ENCODE data around the gene KLHL8. TPM values are rescaled to one million over a fixed set of nuclear protein-coding genes. Genes with fewer than 3 reads are reported as not detected.
"Not testable (repeated sequence)": the region's sequence is repeated elsewhere in the genome, so short reads cannot be mapped to it uniquely, and the experiment has no call there.

KLHL8 gene
- total RNA-seq, 1 experiment from 2014 or later: 8.5 TPM

GRCh38 chr4:87179751-87180150 lies 40.7 kb downstream of the KLHL8 start:
- DNase-seq (ENCODE audit: low spot score): no peak

- DNase-seq (ENCODE audit: low spot score): no peak
Measured at GRCh38 chr4:87174672-87175071, 45.7 kb downstream of the KLHL8 start.

- no peak for DNase-seq (ENCODE audit: low spot score)
Measured at GRCh38 chr4:87171944-87172343, 48.5 kb downstream of the KLHL8 start.

- DNase-seq (ENCODE audit: low spot score): no peak
Measured at GRCh38 chr4:87166296-87166854, 54.0 kb downstream of the KLHL8 start.

GRCh38 chr4:87165892-87166291 lies 54.5 kb downstream of the KLHL8 start:
- no peak for DNase-seq (ENCODE audit: low spot score)

GRCh38 chr4:87153078-87153870 lies 67.1 kb downstream of the KLHL8 start:
- DNase-seq (ENCODE audit: low spot score): no peak

- DNase-seq (ENCODE audit: low spot score): no peak
Measured at GRCh38 chr4:87152310-87153041, 67.9 kb downstream of the KLHL8 start.

- DNase-seq (ENCODE audit: low spot score): no peak
Measured at GRCh38 chr4:87151730-87152129, 68.7 kb downstream of the KLHL8 start.

- peak; percentile 67 for DNase-seq (ENCODE audit: low spot score)
Measured at GRCh38 chr4:87150498-87151261, 69.7 kb downstream of the KLHL8 start.

- no peak for DNase-seq (ENCODE audit: low spot score)
Measured at GRCh38 chr4:87147116-87147515, 73.3 kb downstream of the KLHL8 start.

GRCh38 chr4:87145934-87146333 lies 74.5 kb downstream of the KLHL8 start:
- not testable (repeated sequence) for DNase-seq (ENCODE audit: low spot score)

GRCh38 chr4:87144356-87144755 lies 76.1 kb downstream of the KLHL8 start:
- no peak for DNase-seq (ENCODE audit: low spot score)

GRCh38 chr4:87141428-87141827 lies 79.0 kb downstream of the KLHL8 start:
- no peak for DNase-seq (ENCODE audit: low spot score)

GRCh38 chr4:87134122-87134521 lies 86.3 kb downstream of the KLHL8 start:
- DNase-seq (ENCODE audit: low spot score): no peak

- no peak for DNase-seq (ENCODE audit: low spot score)
Measured at GRCh38 chr4:87133183-87133582, 87.2 kb downstream of the KLHL8 start.

GRCh38 chr4:87132035-87132434 lies 88.4 kb downstream of the KLHL8 start:
- DNase-seq (ENCODE audit: low spot score): no peak

- DNase-seq (ENCODE audit: low spot score): no peak
Measured at GRCh38 chr4:87130985-87131703, 89.3 kb downstream of the KLHL8 start.

GRCh38 chr4:87129681-87130080 lies 90.7 kb downstream of the KLHL8 start:
- DNase-seq (ENCODE audit: low spot score): no peak

GRCh38 chr4:87128006-87128705 lies 92.3 kb downstream of the KLHL8 start:
- no peak for DNase-seq (ENCODE audit: low spot score)

GRCh38 chr4:87126056-87126455 lies 94.4 kb downstream of the KLHL8 start:
- no peak for DNase-seq (ENCODE audit: low spot score)

- no peak for DNase-seq (ENCODE audit: low spot score)
Measured at GRCh38 chr4:87122252-87122651, 98.2 kb downstream of the KLHL8 start.

Measured in A172 (cell line).